Stimulated activated naive CD4-positive, alpha-beta T cell treated with Interleukin-2 at 50 U/mL for 16 hours (primary cell): ENCODE data around the gene LILRB4.
"Not testable (repeated sequence)": the region's sequence is repeated elsewhere in the genome, so short reads cannot be mapped to it uniquely, and the experiment has no call there.

Experiments
- DNase-seq: peaks from one replicate; lab custom pipeline; 2025; lab: John Stamatoyannopoulos, UW

Gene LILRB4

GRCh38 chr19:54650108-54650655 is 12.6 kb upstream of the LILRB4 start:
- no peak for DNase-seq

- no peak for DNase-seq
Observed at GRCh38 chr19:54653181-54653809, 9.5 kb upstream of the LILRB4 start.

- no peak for DNase-seq
Observed at GRCh38 chr19:54654447-54655321, 8.1 kb upstream of the LILRB4 start.

- DNase-seq = no peak
Observed at GRCh38 chr19:54659300-54659699, 3.5 kb upstream of the LILRB4 start.

GRCh38 chr19:54660306-54660705 is 2.5 kb upstream of the LILRB4 start:
- no peak for DNase-seq

- no peak for DNase-seq
Observed at GRCh38 chr19:54660964-54661363, 1.8 kb upstream of the LILRB4 start.

- no peak for DNase-seq
Observed at GRCh38 chr19:54661846-54662481, 821 bp upstream of the LILRB4 start.

GRCh38 chr19:54665530-54665929 is 2.7 kb downstream of the LILRB4 start:
- DNase-seq = no peak

- DNase-seq = no peak
Observed at GRCh38 chr19:54667217-54667616, 4.4 kb downstream of the LILRB4 start.

GRCh38 chr19:54668353-54668752 is 5.6 kb downstream of the LILRB4 start:
- DNase-seq = no peak

- DNase-seq = no peak
Observed at GRCh38 chr19:54670576-54671357, 8.0 kb downstream of the LILRB4 start.

- no peak for DNase-seq
Observed at GRCh38 chr19:54673222-54673621, 10.4 kb downstream of the LILRB4 start.

GRCh38 chr19:54674021-54674617 is 11.3 kb downstream of the LILRB4 start:
- no peak for DNase-seq

GRCh38 chr19:54676210-54676834 is 13.5 kb downstream of the LILRB4 start:
- DNase-seq = not testable (repeated sequence)

- DNase-seq = no peak
Observed at GRCh38 chr19:54677217-54677616, 14.4 kb downstream of the LILRB4 start.

GRCh38 chr19:54681596-54681995 is 18.8 kb downstream of the LILRB4 start:
- DNase-seq = not testable (repeated sequence)

- no peak for DNase-seq
Observed at GRCh38 chr19:54682306-54682856, 19.6 kb downstream of the LILRB4 start.

- no peak for DNase-seq
Observed at GRCh38 chr19:54684527-54684926, 21.7 kb downstream of the LILRB4 start.

- DNase-seq = no peak
Observed at GRCh38 chr19:54691582-54692297, 29.0 kb downstream of the LILRB4 start.

GRCh38 chr19:54692298-54692615 is 29.5 kb downstream of the LILRB4 start:
- no peak for DNase-seq
